HS-5 (cell line): ENCODE data around the gene DHFR.
"Not testable (repeated sequence)": the region's sequence is repeated elsewhere in the genome, so short reads cannot be mapped to it uniquely, and the experiment has no call there.

Source experiments
- DNase-seq: peaks from one replicate; pipeline ENCODE4 v3.0.0-alpha.2; 2012; ENCODE audit warnings: low read depth

The DHFR gene

GRCh38 chr5:80594810-80595209, 60.0 kb downstream of the DHFR start:
- no peak for DNase-seq

- DNase-seq = no peak
These were observed 62.0 kb downstream of the DHFR start for GRCh38 chr5:80592761-80593160.

GRCh38 chr5:80592105-80592504, 62.7 kb downstream of the DHFR start:
- DNase-seq = no peak

GRCh38 chr5:80591352-80591751, 63.4 kb downstream of the DHFR start:
- DNase-seq = no peak

GRCh38 chr5:80590766-80591165, 64.0 kb downstream of the DHFR start:
- no peak for DNase-seq

GRCh38 chr5:80588858-80589540, 65.8 kb downstream of the DHFR start:
- DNase-seq = no peak

- DNase-seq = no peak
These were observed 70.0 kb downstream of the DHFR start for GRCh38 chr5:80584770-80585169.

GRCh38 chr5:80580291-80580690, 74.5 kb downstream of the DHFR start:
- DNase-seq = not testable (repeated sequence)

- DNase-seq = no peak
These were observed 75.7 kb downstream of the DHFR start for GRCh38 chr5:80579050-80579449.

GRCh38 chr5:80577707-80578106, 77.1 kb downstream of the DHFR start:
- no peak for DNase-seq

GRCh38 chr5:80576383-80576782, 78.4 kb downstream of the DHFR start:
- no peak for DNase-seq
